GM18520 (cell line): Measurements from ENCODE around the gene CCR7.

Experiments used
- ATAC-seq: cut with Tn5 transposase; IDR thresholded peaks from one replicate; pipeline ENCODE4 v1.9.1; 2021; ENCODE audit not compliant: unreplicated experiment

Gene CCR7

DNA sequence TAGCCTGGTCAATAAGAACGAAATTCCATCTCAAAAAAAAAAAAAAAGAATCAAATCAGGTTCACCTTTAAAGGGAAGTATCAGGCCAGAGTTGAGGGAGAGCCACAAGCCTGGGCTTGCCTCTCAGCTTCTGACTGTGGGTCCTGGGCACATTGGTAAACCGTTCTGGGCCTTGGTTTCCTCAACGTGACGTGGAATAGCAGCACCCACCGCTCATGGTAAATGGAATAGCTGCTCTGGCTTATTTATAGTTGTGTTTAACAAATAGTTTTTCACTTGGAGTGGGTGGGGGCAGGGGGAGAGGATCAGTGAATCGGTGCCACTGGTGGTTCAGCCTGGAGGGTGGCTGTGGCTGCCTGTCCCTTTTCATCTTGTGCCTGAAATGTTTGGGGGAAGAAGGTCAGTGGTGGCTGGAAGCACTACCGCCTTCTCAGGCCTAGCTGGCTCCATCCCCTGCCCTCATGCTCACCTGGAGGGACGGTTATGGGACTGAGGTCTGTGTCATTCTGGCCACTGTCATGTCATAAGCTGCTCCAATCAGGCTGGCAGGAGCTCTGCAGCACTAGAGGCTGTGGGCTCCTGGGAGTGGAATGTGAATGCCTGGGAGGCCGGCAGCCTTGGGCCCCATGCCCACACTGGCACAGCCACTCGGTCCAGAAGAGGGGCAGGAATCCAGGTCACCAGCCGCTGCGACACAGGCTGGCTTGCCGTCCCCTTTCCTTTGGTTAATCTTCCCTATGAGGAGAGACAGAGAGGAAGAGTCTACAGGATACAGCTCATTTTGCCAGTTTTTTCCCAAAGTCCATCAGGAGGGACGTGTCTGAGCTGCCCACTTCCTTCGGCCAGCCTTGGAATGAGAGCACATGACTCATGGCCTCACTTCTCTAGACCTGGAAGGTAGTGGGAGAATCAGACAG lies 27.0 kb downstream of the CCR7 start:
- ATAC-seq: no peak

DNA sequence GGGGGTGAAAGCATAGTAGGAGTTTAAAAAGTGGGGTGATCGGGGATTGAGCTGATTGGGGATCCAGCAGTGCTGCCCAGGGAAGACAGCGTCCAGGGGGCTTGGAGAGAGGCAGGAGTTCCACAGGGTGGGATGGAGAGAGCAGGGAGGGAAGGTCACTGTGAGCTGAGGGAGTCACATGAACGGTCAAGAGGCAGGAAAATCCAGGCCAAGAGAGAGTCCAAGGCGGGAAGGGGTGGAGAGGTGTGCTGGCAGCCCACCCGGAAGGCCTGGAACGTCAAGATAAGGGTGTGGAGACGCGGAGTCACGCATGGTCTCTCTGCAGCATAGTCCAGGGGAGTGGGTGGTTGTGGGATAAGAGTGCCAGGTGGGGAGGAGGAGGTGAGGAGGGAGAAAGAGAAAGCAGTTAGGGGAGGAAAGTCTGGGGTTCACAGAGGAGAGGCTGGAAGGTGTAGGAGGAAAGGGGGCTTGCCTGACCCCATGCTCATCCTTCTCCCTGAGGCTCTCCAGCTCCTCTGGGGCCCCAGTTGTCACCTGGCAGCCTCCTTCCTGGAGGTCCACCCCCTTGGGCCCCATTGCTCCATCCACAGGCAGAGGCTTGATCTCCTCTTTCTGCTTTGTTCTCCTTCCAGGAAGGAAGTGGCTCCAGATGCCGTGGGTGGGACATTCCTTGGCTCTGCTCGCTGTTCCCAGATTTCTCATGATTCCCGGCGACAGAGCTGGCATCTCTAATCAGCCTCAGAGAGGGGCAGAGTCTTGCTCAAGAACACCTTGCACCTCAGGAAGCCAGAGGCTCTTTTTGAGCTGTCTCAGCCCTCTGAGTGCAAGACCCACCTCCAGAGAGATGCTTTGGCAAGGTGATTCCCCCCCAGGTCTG lies 28.7 kb downstream of the CCR7 start:
- no peak for ATAC-seq

- ATAC-seq: no peak
Measured at GRCh38 chr17:40535924-40536294, 29.4 kb downstream of the CCR7 start.

- no peak for ATAC-seq
Measured at GRCh38 chr17:40535438-40535837, 29.8 kb downstream of the CCR7 start.

DNA sequence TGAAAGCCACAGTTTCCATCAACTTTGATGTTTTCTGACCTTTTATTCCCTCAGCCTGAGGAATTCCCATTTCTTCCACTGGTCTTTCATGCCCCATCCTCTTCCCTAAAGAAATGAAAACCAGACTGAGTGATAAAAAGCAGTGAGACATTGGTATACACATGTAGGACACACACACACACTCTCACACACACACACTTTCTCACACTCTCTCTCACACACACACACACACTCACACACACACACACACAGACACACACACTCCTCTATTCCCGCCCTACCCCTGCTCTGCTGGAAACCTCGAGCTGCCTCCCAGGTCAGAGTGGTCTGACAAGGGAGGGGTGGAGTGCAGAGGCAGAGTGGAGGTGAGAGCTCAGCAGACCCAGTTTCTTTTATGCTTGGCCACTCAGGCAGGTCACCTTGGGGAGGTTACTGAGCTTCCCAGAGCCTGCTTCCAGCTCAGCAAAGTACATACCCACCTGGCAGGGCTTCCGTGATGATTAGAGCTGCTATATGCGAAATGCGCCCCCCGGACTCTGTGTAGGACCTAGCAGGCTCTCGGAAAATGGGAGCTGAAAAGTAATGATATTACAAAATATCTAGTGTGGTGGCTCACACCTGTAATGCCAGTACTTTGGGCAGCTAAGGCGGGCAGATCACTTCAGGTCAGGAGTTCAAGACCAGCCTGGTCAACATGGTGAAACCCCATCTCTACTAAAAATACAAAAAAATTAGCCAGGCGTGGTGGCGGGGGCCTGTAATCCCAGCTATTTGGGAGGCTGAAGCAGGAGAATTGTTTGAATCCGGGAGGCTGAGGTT lies 30.7 kb downstream of the CCR7 start:
- ATAC-seq: no peak

DNA sequence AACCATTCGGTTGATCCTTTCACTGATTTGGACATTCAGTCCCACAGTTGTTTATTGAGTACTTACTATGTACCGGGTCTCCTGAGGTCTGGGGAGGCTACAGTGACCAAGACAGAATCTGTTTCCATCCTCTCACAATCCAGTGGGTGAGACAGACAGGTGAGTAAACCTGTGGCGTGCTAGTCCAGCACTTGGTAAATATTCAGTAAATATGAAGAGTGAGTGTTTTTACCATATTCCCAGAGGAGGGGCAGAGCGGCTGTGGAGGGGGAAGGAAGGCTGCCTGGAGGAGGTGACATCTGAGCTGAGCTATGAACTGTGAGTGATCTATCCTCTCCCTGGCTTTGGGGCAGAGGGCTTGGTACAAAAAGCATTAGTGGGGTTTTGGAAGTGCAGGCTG lies 31.4 kb downstream of the CCR7 start:
- no peak for ATAC-seq

- no peak for ATAC-seq
Measured at GRCh38 chr17:40532520-40533253, 32.6 kb downstream of the CCR7 start.

DNA sequence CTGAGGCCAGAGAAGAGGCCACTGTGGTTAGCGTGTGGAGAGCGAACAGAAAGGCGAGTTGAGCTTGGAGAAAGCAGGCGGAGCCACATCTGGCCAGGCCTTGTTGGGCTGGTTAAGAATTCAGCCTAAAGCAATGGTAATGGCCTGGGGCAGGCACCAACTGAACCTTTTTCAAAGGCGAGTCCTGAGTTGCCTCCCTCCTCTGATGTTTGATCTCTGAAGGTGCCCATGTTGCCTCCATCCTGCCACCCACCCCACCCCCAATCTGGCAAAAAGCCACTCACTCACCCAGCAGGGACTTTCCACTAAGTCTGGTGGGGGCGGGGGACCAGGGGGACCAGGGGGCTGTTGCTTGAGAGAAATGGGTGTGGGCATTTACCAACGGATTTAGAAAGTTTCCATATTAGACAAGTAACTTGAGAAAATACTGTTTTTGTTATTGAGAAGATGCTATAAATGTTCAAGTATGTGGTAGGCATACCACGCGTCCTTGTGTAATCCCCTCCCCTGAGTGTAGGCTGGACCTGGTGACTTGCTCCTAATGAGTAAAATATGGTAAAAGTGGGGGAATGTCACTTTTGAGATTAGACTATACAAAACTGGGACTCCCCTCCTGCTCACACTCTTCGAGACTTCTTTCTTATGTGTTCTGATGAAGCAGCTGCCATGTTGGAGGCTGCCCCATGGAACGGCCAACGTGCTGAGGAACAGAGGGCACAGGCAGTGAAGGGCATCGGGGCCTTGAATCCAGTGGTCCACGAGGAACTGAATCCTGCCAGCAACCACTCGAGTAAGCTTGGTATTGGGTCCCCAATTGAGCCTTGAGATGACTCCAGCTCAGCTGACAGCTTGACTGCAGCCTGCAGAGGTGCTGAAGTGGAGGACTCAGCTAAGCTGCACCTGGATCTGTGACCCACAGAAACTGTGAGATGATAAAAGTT lies 34.0 kb downstream of the CCR7 start:
- no peak for ATAC-seq

GRCh38 chr17:40530531-40530994 lies 34.7 kb downstream of the CCR7 start:
- no peak for ATAC-seq

DNA sequence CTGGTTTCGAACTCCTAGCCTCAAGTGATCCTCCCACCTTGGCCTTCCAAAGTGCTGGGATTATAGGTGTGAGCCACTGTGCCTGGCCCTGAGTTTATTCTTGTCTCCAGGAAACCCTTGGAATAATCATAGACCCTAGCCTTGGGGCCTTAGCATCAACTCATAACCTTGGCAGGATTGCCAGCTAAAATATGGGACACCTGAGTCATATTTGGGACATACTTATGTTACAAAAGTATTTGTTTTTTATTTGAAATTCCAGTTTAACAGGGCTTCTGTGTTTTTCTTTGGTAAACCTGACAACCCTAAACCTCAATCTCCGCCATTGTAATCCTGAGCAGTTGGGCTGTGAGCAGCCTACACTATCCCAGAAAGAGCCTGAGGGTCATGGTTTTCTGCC lies 35.3 kb downstream of the CCR7 start:
- no peak for ATAC-seq

- ATAC-seq: no peak
Measured at GRCh38 chr17:40528692-40529417, 36.4 kb downstream of the CCR7 start.

- no peak for ATAC-seq
Measured at GRCh38 chr17:40526668-40527067, 38.6 kb downstream of the CCR7 start.

DNA sequence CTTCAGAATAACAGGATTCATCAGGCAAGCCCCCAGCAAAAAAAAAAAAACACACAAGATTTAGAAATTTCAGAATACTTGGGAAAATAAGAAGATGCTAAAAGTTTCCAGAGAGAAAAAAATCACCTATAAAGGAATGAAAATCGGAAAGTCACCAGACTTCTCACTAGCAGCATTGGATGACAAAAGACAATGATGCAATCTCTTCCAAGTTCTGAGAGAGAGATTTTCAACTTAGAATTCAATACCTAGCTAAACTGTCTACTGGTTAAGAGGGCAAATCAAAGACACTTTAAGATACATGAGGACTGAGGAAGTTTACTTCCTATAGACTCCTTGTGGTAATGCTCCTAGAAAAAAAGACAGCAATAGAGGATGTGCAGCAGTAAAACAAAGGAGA lies 40.0 kb downstream of the CCR7 start:
- ATAC-seq: no peak

DNA sequence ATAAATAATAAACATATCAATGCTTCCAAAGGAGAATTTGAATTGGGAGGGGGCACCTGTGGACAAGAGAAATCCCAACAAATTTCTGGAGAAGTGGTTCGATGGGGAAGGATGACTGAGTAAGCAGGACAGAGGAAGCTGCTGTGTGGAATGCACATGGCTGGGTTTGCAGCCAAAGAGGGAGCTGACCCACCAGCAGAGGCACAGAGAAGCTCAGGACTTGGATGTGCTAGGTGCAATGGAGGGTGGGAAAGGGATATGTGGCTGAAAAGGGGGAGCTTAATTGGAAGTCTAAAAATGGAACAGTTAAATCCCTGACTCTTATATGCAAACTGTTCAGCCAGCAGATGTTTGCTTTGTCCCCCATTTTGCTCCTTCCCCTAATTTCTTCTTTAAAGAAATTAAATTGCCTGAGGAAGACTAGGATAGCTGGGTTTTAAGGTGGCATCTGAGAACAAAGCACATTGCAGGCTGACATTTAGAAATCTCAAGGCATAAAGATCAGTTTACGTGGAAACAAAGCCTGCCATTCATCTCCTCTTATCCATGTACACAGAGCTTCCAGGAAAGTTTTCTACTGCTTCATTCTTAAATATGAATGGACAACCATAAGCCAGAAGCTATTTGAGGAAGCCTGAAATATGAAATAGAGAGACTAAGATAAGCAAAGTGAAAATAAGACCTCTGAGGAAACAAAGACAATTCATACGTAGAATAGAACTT lies 40.9 kb downstream of the CCR7 start:
- no peak for ATAC-seq

- no peak for ATAC-seq
Measured at GRCh38 chr17:40522961-40523310, 42.3 kb downstream of the CCR7 start.

- no peak for ATAC-seq
Measured at GRCh38 chr17:40522250-40522960, 42.9 kb downstream of the CCR7 start.

DNA sequence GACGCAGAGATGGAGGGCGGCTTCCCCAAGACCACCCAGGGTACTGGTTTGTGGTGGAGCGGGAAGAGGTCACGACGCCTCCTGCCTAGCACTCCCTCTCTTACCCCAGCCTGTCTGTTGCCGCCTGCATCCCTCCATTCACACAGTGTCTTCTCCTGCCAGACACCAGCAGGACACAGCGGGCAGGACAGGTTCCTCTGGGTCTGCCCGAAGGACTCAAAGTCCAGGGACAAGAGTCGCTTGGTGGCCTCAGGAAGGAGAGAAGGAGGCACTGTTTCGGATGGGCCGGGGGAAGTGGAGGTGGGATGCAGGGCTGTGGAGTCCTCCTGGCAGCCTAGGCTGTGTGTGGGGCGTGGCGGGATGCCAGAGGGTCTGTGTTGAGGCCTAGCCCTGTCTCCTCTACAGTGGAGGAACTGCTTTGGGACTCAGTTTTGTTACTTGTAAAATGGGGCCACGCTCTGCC lies 44.2 kb downstream of the CCR7 start:
- no peak for ATAC-seq
